Activated CD8-positive, alpha-beta memory T cell treated with anti-CD3 and anti-CD28 coated beads, Interleukin-2, amount 50 U/mL, for 24 hours (primary cell): ENCODE results near the gene CRTC3.
"Not testable (repeated sequence)": the region's sequence is repeated elsewhere in the genome, so short reads cannot be mapped to it uniquely, and the experiment has no call there.

Experiments used
- DNase-seq: peaks from one replicate; pipeline ENCODE4 v3.0.0-alpha.2; 2020; ENCODE audit errors: extremely low read depth

Gene CRTC3

DNA sequence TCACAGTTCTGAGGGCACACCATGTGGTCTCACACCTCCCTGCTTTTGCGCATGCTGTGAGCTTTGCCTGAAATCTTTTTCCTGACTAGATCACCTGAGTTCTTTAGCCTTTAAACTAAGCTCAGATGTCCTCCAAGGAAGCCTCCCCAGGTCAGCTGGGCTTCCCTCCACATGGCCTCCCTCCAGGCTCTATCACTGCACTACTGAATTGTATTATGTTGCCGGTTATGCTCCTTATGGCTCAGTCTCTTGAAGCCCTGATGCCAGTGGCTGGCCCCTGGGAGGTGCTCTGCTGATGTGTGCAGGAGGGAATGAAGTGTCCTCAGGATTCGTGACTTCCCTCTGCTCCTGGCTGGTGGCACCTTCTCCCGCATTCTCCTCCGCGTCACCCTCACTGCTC lies 94.1 kb downstream of the CRTC3 start:
- no peak for DNase-seq

DNA sequence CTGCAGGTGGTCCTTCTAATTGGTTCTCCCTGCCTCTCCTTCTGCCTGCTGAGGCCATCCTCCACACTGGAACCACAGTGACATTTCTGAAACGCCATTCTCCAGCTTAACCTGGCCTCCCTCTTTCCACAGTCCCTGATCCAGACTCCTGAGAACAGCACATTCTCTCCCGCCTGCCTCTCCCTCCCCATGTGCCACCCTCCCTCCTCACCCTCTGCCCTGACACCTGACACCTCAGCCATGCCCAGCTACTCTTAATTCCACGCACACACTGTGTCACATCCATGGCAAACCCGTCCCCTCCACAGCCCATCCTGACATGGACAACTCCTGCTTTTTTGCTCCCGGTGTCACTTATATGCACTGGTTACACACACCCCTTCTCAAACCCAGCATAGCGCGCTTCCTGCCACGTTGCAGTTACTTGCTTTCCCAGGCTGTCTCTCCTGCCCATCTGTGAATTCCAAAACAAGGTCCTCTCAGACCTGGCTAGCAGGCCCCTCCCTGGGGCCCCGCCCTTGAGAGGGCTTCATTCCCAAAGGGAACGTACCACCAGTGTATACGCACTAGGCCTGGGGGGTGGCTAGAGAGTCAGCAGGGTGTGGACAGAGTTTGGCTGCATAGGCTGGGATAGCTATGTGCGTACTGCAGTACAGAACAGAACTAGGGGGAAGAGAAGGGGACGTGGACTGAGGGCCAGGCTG lies 94.7 kb downstream of the CRTC3 start:
- DNase-seq: no peak

DNA sequence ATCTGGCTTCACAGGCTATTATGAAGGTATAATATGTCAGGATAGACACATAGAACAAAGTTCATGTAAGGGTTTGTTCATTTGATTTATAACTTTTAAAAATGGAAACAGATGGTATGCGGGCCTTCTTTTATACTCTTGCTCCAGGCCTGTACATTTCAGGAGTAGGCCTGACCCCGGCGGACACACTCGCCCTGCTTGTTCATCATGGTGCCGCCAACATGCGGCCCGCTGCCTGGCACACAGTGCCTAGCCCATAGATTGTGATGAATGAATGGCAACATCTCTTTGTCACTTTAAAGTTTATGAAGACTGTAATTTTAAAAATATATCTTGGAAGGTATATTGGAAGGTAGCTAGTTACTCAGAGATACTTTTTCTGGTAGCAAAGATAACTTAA lies 95.3 kb downstream of the CRTC3 start:
- DNase-seq: no peak

DNA sequence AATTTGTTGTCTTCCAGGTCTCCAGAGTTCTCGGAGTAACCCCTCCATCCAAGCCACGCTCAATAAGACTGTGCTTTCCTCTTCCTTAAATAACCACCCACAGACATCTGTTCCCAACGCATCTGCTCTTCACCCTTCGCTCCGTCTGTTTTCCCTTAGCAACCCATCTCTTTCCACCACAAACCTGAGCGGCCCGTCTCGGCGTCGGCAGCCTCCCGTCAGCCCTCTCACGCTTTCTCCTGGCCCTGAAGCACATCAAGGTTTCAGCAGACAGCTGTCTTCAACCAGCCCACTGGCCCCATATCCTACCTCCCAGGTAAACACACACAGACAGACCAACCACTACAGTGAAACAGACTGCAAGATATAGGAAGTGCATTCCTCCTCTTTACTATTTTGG lies 99.5 kb downstream of the CRTC3 start:
- DNase-seq: no peak

DNA sequence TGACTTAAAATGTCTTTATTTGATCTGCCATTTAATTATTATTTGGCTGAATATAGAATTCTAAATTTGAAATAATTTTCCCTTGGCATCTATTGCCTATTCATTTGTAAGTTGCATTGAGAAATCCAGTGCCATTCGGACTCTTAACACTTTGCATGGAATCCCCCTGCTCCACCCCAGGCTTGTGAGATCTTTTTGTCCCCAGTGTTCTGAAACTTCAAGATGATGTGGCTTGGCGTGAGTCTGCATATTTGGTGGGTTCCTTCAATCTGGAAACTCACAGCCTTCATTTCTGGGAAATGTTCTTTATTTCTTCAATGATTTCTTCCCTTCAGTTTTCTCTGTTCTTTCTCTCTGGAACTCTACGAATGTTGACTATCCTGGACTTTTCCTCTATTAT lies 103.6 kb downstream of the CRTC3 start:
- DNase-seq: no peak

DNA sequence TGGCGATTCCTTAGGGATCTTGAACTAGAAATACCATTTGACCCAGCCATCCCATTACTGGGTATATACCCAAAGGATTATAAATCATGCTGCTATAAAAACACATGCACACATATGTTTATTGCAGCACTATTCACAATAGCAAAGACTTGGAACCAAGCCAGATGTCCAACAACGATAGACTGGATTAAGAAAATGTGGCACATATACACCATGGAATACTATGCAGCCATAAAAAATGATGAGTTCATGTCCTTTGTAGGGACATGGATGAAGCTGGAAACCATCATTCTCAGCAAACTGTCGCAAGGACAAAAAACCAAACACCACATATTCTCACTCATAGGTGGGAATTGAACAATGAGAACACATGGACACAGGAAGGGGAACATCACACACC lies 107.3 kb downstream of the CRTC3 start:
- not testable (repeated sequence) for DNase-seq

DNA sequence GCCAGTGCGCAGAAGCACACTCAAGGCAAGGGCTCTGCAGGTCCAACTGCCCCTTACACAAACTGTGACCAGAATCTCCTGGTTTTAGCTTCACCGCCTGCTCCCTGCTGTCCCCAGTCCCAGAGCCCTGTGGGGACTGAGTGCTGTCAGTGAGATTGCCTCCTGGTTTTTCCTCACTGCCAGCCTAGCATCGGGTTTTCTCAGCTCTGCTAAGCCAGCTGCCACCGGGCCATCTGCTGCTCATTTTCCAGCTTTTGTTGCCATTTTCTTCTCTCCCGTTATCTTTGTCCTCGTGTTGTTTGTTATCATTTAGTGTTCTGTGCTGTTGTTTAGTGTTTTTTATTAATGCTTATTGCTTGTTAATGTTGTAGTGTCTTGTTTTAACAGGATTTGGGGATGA lies 108.0 kb downstream of the CRTC3 start:
- DNase-seq: no peak

DNA sequence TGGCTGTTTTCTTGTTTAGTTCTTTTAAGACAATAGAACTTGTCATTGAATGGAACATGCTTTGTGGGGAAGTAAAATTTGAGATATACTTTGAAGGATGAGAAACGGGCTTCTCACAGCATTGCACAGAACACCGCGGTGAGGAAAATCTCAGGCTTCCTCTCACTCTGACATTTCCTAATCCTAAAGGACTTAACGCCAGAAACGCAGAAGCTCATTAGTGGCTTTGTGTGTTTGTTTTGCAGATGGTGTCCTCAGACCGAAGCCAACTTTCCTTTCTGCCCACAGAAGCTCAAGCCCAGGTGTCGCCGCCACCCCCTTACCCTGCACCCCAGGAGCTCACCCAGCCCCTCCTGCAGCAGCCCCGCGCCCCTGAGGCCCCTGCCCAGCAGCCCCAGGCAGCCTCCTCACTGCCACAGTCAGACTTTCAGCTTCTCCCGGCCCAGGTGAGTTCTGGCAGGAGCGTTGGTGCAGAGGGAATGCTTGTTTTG lies 108.5 kb downstream of the CRTC3 start:
- DNase-seq: no peak

DNA sequence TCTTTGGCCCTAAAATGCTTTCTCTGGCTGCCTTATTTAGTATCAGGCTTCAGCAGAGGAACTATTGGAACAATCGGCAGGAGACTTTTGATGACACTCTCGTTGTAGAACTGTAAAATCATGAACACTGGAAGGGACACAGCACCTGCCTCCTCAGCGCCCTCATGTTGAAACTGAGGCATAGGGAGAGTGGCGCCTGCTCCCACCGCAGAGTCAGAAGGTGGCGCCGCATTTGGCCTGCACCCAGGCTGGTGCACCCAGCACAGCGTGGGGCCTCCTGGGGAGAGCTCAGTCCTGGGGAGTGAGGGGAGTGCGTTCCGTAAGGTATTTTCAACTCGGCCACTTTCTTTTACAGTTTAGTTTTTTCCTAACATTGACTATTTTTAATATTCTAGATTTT lies 109.2 kb downstream of the CRTC3 start:
- DNase-seq: no peak

DNA sequence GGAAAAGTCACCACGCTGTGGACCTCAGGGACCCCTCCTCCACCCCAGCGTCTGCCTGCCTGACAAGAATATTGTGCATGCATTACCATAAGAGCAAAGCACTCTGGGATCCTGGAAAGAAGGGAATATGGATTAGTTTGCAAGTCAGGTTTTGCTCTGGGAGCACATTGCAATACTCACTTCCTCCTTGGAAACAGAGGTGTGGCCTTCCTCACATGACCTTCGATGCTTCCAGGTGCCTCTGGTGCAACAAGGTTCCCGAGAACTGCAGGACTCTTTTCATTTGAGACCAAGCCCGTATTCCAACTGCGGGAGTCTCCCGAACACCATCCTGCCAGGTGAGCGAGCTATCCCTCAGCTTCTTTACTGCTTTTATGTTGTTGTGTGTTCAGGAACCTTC lies 111.1 kb downstream of the CRTC3 start:
- DNase-seq: no peak

DNA sequence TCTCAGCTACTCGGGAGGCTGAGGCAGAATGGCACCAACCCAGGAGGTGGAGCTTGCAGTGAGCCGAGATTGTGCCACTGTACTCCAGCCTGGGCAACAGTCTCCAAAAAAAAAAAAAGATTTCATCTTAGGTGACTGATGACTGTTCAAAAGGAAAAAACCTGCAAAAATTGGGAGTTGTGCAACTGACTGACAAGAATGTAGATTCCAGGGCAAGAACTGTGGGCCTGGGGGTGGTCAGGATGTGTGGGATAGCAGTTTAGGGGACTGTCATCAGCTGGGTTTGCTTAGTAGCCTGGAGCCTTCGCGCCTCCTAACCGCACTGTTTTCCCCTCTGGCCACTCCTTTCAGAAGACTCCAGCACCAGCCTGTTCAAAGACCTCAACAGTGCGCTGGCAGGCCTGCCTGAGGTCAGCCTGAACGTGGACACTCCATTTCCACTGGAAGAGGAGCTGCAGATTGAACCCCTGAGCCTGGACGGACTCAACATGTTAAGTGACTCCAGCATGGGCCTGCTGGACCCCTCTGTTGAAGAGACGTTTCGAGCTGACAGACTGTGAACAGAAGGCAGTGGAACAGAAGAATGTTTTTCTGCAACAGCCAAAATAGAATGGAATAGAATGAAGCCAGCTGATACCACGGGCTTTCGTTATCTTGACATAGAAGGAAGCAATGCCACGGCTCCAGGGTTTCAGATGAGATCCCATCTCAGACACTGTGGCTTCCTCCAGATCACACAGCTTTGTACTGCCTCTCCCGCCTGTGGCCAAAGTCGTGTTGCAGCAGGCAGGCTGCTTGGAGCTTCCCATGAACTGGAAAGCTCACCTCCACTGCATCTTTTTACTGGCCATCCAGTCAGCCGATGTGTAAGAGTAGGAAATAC lies 112.1 kb downstream of the CRTC3 start:
- no peak for DNase-seq

DNA sequence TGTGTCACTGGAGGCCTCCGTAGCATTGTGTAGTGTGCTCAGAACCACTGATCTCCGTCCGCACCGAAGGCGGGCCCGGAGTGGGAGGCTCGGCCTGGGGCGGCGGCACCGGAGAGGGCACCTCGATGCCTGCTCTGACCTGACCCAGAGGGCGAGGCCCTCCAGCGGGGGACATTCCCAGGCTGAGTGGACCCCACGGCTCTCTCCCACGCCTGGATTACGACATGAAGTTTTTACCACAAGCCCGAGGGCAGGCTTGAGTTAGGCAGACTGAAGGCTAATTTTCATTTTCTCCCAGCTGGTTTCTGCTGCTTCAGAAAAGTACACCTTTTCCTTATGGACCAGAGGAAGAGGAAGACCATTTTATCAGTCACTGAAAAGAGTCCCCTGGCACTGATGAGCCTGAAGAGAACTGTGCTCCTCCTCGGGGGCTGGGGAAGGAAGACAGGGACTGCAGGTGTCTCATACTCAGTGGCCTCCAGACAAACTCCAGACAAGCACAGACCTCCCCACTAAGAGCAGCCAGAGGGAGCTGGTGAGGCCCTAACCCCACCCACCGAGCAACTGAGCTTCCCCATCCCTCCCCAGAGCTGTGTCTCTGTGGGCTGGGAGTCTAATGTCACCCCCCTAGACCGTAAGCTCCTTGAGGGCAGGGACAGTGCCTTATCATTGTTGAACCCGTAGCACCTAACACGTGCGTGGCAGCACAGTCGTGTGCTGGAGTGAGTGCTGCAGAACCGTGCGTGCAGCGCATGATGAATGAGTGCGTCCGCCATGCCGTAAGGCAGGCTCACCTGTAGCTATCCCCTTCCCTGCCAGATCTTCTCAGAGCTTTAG lies 113.0 kb downstream of the CRTC3 start:
- no peak for DNase-seq

DNA sequence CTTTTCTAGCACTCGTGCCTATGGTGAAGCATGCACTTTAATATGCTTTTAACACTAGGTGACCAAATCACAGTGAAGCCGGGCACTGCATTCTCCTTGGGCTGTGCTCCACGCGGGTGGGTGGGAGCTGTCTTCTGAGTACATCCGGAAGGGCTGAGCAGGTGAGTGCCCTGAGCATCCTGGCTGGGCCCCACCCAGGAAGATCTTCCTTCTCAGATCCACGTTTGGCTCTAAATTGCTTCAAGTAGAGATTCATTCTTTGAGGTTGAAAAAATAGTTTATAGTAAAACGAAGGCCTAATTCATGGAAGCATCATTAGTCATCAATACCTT lies 113.5 kb downstream of the CRTC3 start:
- no peak for DNase-seq

DNA sequence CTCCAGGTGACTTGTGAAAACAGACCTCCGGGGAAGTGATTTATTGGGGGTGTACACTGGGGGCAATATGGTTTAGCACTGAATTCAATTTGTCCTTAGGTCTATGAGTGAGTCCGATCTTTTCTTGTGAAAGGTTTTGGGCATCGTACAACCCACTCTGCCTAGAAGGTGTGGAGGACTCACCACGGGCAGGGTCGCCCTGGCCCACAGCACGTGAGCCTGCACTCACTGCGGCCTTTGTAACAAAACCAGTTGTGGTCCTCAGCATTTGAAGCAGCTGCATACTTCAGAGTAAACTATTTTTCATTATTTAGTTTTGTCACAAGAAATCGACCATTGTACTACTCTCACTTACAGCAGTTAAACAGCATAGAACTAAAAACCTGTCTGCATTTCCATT lies 114.8 kb downstream of the CRTC3 start:
- DNase-seq: no peak

DNA sequence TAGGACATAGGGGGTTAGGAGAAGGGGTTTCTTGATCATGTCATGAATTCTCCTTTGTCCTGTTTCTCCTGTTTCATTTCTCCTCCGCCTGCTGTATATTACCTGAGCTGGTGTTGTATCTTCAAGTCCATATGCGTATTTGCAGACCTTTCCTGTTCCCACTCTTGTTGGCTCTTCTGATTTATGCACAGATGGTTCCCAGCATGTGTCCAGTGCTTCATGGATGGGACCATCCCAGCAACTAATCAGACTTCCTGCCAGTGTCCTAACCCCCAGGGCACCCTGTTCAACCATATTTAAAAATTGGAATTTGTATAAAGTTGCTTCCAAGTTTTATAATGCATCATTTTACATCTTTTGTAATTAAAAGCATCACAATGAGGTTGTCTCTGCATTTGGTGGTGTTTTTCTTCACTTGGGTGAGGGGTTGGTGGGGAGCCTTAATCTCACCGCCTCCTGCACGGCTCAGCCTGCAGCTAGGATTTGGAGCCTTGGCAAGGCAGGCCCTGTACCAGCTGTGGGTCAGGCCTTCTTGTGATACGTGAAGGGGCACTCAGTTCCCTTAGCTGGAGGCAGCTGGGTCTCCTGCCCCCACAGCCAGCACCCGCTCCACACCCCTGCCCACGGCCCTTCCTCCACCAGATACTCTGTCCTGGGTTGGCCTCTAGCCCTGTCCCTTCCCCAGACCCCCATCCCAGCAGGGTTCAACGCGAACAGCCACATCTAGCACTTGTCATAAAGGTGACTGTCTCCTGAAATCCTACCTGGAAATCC lies 115.4 kb downstream of the CRTC3 start:
- DNase-seq: no peak

DNA sequence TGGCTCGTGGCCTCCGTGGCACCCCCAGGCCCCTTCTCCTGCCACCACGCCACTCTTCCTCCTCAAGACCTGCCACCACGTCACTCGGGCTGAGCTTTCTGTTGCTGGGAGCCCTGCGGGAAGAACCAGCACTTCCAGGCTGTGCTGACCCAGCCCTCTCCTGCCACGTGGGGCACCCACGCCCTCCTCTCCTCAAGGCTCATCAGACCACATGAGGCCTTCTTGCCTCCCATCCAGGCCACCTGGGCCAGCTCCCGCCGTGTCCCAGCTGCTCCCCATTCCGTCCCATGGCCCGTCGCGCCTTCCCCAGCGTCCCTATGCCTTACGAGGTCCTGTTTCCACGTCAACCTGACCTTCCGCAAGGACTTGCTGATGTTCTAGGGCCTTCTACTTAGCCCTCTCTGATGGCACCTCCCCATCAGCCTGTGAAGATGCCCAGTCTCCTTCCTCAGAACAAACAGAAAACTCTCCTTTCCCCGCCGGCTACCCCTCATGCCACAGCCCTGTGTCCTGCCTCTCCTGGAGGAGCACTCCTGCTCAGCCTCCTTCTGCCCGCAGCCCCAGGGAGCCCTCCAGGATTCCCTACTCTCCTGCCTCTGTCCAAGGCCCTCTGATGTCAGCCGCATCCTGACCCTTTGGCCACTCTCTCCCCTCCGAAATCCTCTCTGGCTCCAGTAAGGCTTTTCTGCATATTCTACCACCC lies 116.3 kb downstream of the CRTC3 start:
- no peak for DNase-seq

DNA sequence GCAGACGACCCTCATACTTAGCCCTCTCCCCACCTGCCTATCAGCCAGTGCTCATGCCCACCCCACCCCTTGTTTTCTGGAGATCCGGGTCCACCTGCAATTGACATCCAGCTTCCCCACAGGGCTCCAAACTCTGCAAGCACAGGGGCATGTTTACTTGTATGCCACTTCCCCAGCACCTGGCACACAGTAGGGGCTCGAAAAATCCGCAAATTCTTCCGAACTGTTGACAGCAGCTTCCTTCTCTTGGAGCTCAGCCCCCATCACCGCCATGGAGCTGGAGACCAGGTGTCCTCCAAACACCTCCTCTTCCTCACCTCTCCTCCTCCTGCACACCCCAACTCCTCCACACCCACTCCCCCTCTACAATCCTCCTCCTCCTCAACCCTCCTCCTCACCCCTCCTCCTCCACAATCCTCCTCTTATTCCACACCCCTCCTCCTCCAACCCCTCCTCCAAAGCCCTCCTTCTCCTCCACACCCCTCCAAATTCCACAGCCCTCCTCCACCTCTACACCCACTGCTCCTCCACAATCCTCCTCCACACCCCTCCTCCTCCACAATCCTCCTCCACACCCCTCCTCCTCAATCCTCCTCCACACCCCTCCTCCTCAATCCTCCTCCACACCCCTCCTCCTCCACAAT lies 117.1 kb downstream of the CRTC3 start:
- no peak for DNase-seq

DNA sequence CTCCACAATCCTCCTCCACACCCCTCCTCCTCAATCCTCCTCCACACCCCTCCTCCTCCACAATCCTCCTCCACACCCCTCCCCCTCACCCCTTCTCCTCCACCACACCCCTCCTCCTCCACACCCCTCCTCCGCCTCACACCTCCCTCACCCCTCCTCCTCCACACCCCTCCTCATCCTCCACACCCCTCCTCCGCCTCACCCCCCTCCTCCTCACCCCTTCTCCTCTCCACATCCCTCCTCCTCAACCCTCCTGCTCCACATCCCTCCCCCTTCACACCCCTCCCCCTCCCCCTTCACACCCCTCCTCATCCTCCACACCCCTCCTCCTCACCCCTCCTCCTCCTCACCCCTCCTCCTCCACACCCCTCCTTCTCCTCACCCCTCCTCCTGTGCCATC lies 117.6 kb downstream of the CRTC3 start:
- DNase-seq: no peak

DNA sequence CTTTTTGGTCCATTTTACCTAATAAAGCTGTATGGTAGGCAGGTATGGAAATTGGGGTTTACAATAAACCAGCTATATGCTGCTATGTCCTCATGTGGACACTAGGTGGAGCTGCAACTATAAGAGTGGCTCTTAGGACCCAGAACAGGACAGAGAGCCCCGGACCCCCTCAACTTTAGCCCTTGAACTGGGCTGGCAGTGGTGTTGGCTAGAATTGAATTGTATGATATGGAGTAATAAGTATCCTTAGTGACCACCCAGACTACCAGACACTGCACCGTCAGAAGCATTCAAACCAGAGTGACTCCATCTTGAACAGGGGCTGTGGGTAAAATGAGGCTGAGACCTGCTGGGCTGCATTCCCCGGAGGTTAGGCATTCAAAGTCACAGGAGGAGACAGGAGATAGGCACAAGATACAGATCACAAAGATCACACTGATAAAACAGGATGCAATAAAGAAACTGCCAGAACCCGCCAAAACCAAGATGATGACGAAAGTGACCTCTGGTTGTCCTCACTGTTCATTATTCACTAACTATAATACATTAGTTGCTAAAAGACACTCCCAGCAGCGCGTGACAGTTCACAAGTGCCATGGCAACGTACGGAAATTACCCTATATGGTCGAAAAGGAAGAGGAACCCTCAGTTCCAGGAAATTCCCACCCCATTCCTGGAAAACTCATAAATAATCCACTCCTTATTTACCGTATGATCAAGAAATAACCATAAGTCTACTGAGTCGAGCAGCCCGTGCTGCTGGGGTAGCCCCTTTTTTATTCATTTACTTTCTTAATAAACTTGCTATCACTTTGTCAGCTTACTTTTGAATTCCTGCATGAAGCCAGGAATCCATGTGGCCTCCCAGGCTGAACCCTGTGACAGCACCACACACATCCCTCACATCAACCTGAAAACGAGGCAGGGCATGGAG lies 118.7 kb downstream of the CRTC3 start:
- DNase-seq: no peak
